GM21381 (cell line): ENCODE results near the gene CAP1.
A peak's percentile ranks its signal among the peaks of the same experiment; 100 is the strongest.

Source experiments
- ATAC-seq: cut with Tn5 transposase; IDR thresholded peaks from one replicate; pipeline ENCODE4 v1.9.1; 2021; ENCODE audit warnings: mild to moderate bottlenecking, moderate library complexity; ENCODE audit not compliant: unreplicated experiment

CAP1 gene

GRCh38 chr1:40094466-40095110 is 54.1 kb downstream of the CAP1 start:
- ATAC-seq = no peak

GRCh38 chr1:40095806-40096205 is 55.3 kb downstream of the CAP1 start:
- ATAC-seq = no peak

- peak; percentile 16 for ATAC-seq
Observed at GRCh38 chr1:40096646-40096976, 56.1 kb downstream of the CAP1 start.

GRCh38 chr1:40096977-40097782 is 56.7 kb downstream of the CAP1 start, which contains the start of gene PPT1:
PPT1 (minus strand) TSS chr1:40097252; CDS start chr1:40097238, 14 bp downstream.
- ATAC-seq = peak; percentile 94

GRCh38 chr1:40102038-40102437 is 61.5 kb downstream of the CAP1 start:
- ATAC-seq = no peak

- ATAC-seq = no peak
Observed at GRCh38 chr1:40102896-40103295, 62.4 kb downstream of the CAP1 start.

- no peak for ATAC-seq
Observed at GRCh38 chr1:40105028-40105427, 64.5 kb downstream of the CAP1 start.

GRCh38 chr1:40107290-40107959 is 66.9 kb downstream of the CAP1 start:
- ATAC-seq = no peak

- ATAC-seq = no peak
Observed at GRCh38 chr1:40110389-40110788, 69.9 kb downstream of the CAP1 start.

- no peak for ATAC-seq
Observed at GRCh38 chr1:40114400-40114799, 73.9 kb downstream of the CAP1 start.

GRCh38 chr1:40120128-40120527 is 79.6 kb downstream of the CAP1 start:
- no peak for ATAC-seq
